Left lung (tissue), 10 donors: ENCODE results near the gene NCBP1. TPM values are rescaled to one million over a fixed set of nuclear protein-coding genes. Genes with fewer than 3 reads are reported as not detected.

Experiments
- ATAC-seq: fragments of 200-7000 bp; cut with Tn5 transposase; one replicate; pipeline ENCODE4 v1.9.1; 2020; ENCODE audit warnings: moderate library complexity
- DNase-seq, 4 donors: peaks; one replicate each; pipeline ENCODE4 v3.0.0-alpha.2; 2013 to 2020
- H3K27ac ChIP-seq, 2 donors: fragments of 200-600 bp; sonication (generic) in 1 of 2; one replicate each; pipeline versions ENCODE4 v1.5.0 to v1.8.0; 2020 to 2021
- H3K27me3 ChIP-seq, 2 donors: fragments of 200-600 bp; sonication (generic) in 1 of 2; one replicate each; pipeline versions ENCODE4 v1.5.0 to v1.8.0; 2020 to 2021
- H3K36me3 ChIP-seq, 2 donors: fragments of 200-600 bp; sonication (generic) in 1 of 2; one replicate each; pipeline versions ENCODE4 v1.5.0 to v1.8.0; 2020 to 2021
- H3K4me1 ChIP-seq, 2 donors: fragments of 200-600 bp; one replicate each; pipeline ENCODE4 v1.8.0; 2021
- H3K4me3 ChIP-seq, 2 donors: fragments of 200-600 bp; sonication (generic) in 1 of 2; one replicate each; pipeline versions ENCODE4 v1.5.0 to v1.8.0; 2020 to 2021; ENCODE audit warnings: mild to moderate bottlenecking in 1 of 2
- H3K9me3 ChIP-seq, 2 donors: fragments of 200-600 bp; sonication (generic) in 1 of 2; one replicate each; pipeline versions ENCODE4 v1.5.0 to v1.8.0; 2020 to 2021
- intact Hi-C, 2 donors: fragments of 100-400 bp; cut with DNase I; formaldehyde crosslinking; loops; one replicate each; pipeline versions ENCODE4 v1.11.2 to v1.14.2; 2022
- polyA plus RNA-seq, 6 donors: library from polyadenylated mRNA; unstranded; fragments of 120-200 nt; gene quantifications; one replicate each; pipeline ENCODE4 v1.2.1, GENCODE V29; 2013; ENCODE audit not compliant: insufficient read length in 6 of 6
- total RNA-seq, 2 donors: library from RNA; stranded (reverse); fragmentation: NEBNext Ultra II Directional; extraction: Animal tissue kit (Norgen Biotek cat#: 25700); gene quantifications; one replicate each; pipeline ENCODE4 v1.2.1, GENCODE V29; 2021
- TF ChIP-seq, protein P1 (sequence below), 2 donors: fragments of 200-600 bp; sonication (generic) in 1 of 2; IDR thresholded peaks; one replicate each; pipeline versions ENCODE4 v1.5.0 to v1.8.0; 2021; ENCODE audit warnings: antibody characterized with exemption in 2 of 2
- donor health status: DM: no; HTN: yes; CAD: no.
- donor health status: DM: no; HTN: no; CAD: no.

Gene NCBP1
- total and polyA plus RNA-seq, 8 donors: 28.7 to 54.2 (median 49.1) TPM

DNA sequence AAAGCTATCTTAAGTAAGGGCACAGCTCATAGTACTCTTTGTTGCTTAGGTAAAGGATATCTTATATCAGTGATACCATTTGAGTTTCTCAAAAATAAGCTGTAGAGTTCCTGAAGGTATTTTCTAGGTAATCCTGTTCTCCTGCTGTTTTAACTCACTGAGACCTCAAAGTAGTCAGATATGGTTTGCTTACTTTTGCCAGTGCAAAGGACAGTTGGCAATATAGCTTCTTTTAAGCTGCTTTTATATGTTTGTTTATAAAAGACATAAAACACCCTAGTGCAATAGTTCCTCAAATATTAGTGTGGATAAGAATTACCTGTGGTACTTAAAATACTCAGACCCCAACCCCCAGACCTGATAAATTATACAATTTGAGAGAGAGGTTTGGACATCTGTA is 12.1 kb downstream of the NCBP1 start:
- Histone ChIP-seq H3K4me3 (no peak overlapping the region), H3K9me3 (no peaks in the 10 kb centered on the region), H3K36me3 (peaks cover 0 to 90% of the 10 kb centered on the region in 2 donors), H3K27me3 (no peaks in the 10 kb centered on the region), H3K27ac (no peak overlapping the region), H3K4me1 (no peaks in the 10 kb centered on the region)
- intact Hi-C loops: no loop called here
- TF ChIP-seq, protein P1, sequence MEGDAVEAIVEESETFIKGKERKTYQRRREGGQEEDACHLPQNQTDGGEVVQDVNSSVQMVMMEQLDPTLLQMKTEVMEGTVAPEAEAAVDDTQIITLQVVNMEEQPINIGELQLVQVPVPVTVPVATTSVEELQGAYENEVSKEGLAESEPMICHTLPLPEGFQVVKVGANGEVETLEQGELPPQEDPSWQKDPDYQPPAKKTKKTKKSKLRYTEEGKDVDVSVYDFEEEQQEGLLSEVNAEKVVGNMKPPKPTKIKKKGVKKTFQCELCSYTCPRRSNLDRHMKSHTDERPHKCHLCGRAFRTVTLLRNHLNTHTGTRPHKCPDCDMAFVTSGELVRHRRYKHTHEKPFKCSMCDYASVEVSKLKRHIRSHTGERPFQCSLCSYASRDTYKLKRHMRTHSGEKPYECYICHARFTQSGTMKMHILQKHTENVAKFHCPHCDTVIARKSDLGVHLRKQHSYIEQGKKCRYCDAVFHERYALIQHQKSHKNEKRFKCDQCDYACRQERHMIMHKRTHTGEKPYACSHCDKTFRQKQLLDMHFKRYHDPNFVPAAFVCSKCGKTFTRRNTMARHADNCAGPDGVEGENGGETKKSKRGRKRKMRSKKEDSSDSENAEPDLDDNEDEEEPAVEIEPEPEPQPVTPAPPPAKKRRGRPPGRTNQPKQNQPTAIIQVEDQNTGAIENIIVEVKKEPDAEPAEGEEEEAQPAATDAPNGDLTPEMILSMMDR (IDR thresholded peaks at IDR 0.05): no peak
- no peak for DNase-seq
- no peak for ATAC-seq

DNA sequence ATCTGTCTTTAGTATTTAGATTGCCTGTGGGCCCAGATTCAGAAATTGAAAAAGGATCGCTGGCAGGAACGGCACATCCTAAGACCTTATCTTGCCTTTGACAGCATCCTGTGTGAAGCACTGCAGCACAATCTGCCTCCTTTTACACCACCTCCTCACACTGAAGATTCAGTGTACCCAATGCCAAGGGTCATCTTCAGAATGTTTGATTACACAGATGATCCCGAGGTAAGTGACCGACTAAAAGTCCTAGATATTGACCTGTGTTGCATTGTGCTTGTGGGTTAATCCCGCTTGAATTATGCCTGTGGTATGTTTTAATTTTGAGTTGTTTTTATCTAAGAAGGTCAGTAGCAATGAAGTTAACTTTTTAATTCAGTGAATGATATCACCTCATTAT is 14.4 kb downstream of the NCBP1 start:
- H3K36me3 ChIP-seq: peaks cover 0 to 94% of the 10 kb centered on the region in 2 donors
- no peak overlapping the region for H3K4me3 ChIP-seq
- DNase-seq: no peak
- no peak for ATAC-seq
- intact Hi-C loops: no loop called here
- no peak overlapping the region for H3K27ac ChIP-seq
- H3K4me1 ChIP-seq: peaks cover 0 to 6% of the 10 kb centered on the region in 2 donors
- H3K9me3 ChIP-seq: no peaks in the 10 kb centered on the region
- TF ChIP-seq, protein P1 (IDR thresholded peaks at IDR 0.05): no peak
- no peaks in the 10 kb centered on the region for H3K27me3 ChIP-seq

DNA sequence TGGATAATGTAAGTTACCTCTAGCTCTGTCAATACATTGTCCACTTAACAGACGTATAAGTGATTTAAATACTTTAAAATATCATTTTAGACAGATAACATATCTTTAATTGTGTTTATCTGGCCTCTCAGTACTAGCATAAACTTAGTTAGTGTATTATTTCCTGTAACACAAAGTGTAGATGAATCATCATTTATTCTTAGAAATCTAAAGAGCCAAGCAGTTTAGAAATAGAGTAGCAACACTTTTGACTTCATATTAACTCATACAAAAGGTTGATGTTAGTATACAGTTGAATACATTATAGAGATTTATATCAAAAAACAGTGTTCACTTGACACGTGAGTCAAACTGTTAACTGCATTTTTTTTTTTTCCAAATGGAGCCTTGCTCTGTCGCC is 18.0 kb downstream of the NCBP1 start:
- intact Hi-C loops: no loop called here
- DNase-seq: no peak
- ATAC-seq: no peak
- H3K36me3 ChIP-seq: peaks cover 0 to 95% of the 10 kb centered on the region in 2 donors
- H3K4me3 ChIP-seq: no peak overlapping the region
- no peaks in the 10 kb centered on the region for H3K27me3 ChIP-seq
- no peaks in the 10 kb centered on the region for H3K9me3 ChIP-seq
- peaks cover 0 to 6% of the 10 kb centered on the region in 2 donors for H3K4me1 ChIP-seq
- TF ChIP-seq, protein P1 (IDR thresholded peaks at IDR 0.05): no peak
- H3K27ac ChIP-seq: no peak overlapping the region

DNA sequence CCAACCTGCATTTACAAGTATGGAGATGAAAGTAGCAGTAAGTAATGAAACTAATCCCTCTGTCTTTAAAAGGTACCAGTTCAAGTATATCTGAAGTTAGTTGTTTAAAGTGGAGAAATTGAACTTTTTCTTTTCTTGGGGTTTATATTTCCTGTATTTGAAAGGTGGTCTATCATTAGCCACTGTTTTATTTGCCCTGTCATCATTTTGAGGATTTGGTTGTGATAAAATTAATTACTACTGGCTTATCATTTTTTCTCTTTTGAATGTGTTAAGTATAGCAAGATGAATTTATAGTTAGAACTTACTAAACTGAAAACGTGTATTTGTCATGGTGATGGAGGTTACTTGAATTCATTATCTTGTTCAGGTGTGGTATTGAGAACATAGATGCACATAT is 25.1 kb downstream of the NCBP1 start:
- DNase-seq (no peak), ATAC-seq (no peak)
- peaks cover 0 to 7% of the 10 kb centered on the region in 2 donors for H3K4me1 ChIP-seq
- intact Hi-C loops: no loop called here
- no peak overlapping the region for H3K27ac ChIP-seq
- TF ChIP-seq, protein P1 (IDR thresholded peaks at IDR 0.05): no peak
- no peaks in the 10 kb centered on the region for H3K27me3 ChIP-seq
- peaks cover 2 to 98% of the 10 kb centered on the region in 2 donors for H3K36me3 ChIP-seq
- no peak overlapping the region for H3K4me3 ChIP-seq
- H3K9me3 ChIP-seq: no peaks in the 10 kb centered on the region

DNA sequence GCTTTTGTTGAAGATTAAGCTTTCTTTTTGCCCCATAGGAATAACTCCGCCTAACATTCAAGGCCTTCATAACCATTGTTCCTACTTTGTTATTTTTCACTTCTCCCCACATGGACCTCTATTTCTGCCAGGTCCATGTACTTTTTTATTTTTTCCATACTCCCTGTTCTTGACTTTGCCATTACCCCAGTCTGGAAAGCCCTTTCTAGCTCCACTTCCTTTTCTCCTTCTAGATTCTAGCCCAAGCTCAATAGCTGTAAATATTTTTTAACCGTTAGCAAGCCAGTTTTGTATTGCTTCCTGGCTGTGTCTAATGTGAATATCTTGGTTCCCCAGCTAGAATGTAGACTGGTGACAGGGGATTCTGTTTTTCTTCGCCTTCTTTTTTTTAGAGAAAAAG is 26.1 kb downstream of the NCBP1 start:
- peaks cover 2 to 98% of the 10 kb centered on the region in 2 donors for H3K36me3 ChIP-seq
- peaks cover 0 to 7% of the 10 kb centered on the region in 2 donors for H3K4me1 ChIP-seq
- TF ChIP-seq, protein P1 (IDR thresholded peaks at IDR 0.05): no peak
- intact Hi-C loops: no loop called here
- H3K27me3 ChIP-seq: no peaks in the 10 kb centered on the region
- ATAC-seq: no peak
- H3K27ac ChIP-seq: peak overlapping the region in 1 of 2 donors; percentile 48
- H3K9me3 ChIP-seq: no peaks in the 10 kb centered on the region
- DNase-seq: no peak
- H3K4me3 ChIP-seq: no peak overlapping the region
